GM18499 (cell line): ENCODE results near the gene CROCC2.

Experiments used
- ATAC-seq: cut with Tn5 transposase; IDR thresholded peaks from one replicate; pipeline ENCODE4 v1.9.1; 2021; ENCODE audit warnings: moderate number of reproducible peaks; ENCODE audit not compliant: insufficient read depth, unreplicated experiment

The CROCC2 gene

GRCh38 chr2:240919786-240920782 is 13.9 kb downstream of the CROCC2 start:
- no peak for ATAC-seq

- ATAC-seq: no peak
These were observed 14.7 kb downstream of the CROCC2 start for GRCh38 chr2:240920783-240921231.

- no peak for ATAC-seq
These were observed 15.3 kb downstream of the CROCC2 start for GRCh38 chr2:240921311-240921994.

GRCh38 chr2:240921995-240922244 is 15.8 kb downstream of the CROCC2 start:
- ATAC-seq: no peak

- ATAC-seq: no peak
These were observed 16.3 kb downstream of the CROCC2 start for GRCh38 chr2:240922245-240922981.

- no peak for ATAC-seq
These were observed 16.9 kb downstream of the CROCC2 start for GRCh38 chr2:240922982-240923537.

GRCh38 chr2:240925191-240925567 is 19.0 kb downstream of the CROCC2 start:
- no peak for ATAC-seq

GRCh38 chr2:240925568-240926515 is 19.7 kb downstream of the CROCC2 start:
- ATAC-seq: no peak

GRCh38 chr2:240926516-240927389 is 20.6 kb downstream of the CROCC2 start:
- no peak for ATAC-seq

- ATAC-seq: no peak
These were observed 21.2 kb downstream of the CROCC2 start for GRCh38 chr2:240927390-240927781.

- no peak for ATAC-seq
These were observed 22.6 kb downstream of the CROCC2 start for GRCh38 chr2:240928476-240929363.

GRCh38 chr2:240929364-240930095 is 23.4 kb downstream of the CROCC2 start:
- no peak for ATAC-seq

- no peak for ATAC-seq
These were observed 24.0 kb downstream of the CROCC2 start for GRCh38 chr2:240930096-240930630.

GRCh38 chr2:240930631-240931318 is 24.6 kb downstream of the CROCC2 start:
- ATAC-seq: no peak

- no peak for ATAC-seq
These were observed 25.3 kb downstream of the CROCC2 start for GRCh38 chr2:240931319-240931949.
